22Rv1 (cell line): ENCODE results near the gene SLC25A31.

Experiments used
- H3K27ac ChIP-seq: fragments of 450-650 bp; 2 replicates; pipeline ENCODE4 v1.5.1; 2017
- ZFX ChIP-seq: fragments of 450-650 bp; IDR thresholded peaks from 2 replicates; pipeline ENCODE4 v1.6.1; 2017; ENCODE audit warnings: antibody characterized with exemption, borderline replicate concordance
- TF ChIP-seq, protein P1 (sequence below): fragments of 450-650 bp; IDR thresholded peaks from 2 replicates; pipeline ENCODE4 v1.5.1; 2017; ENCODE audit warnings: mild to moderate bottlenecking

SLC25A31 gene

DNA sequence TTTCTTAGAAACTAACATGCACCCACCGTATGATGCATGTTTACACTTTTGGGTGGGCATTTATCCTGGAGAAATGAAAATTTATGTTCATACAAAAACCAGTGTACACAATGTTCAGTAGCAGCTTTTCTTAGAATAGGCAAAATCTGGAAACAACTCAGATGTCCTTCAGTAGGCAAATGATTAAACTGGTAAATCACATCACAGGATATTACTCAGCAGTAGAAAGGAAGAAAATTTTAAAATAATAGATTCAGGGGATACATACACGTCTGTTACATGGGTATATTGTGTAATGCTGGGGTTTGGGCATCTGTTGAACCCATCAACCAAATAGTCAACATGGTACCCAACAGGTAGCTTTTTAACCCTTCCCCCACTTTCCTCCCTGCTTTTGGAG, 26.7 kb downstream of the SLC25A31 start:
- TF ChIP-seq, protein P1, sequence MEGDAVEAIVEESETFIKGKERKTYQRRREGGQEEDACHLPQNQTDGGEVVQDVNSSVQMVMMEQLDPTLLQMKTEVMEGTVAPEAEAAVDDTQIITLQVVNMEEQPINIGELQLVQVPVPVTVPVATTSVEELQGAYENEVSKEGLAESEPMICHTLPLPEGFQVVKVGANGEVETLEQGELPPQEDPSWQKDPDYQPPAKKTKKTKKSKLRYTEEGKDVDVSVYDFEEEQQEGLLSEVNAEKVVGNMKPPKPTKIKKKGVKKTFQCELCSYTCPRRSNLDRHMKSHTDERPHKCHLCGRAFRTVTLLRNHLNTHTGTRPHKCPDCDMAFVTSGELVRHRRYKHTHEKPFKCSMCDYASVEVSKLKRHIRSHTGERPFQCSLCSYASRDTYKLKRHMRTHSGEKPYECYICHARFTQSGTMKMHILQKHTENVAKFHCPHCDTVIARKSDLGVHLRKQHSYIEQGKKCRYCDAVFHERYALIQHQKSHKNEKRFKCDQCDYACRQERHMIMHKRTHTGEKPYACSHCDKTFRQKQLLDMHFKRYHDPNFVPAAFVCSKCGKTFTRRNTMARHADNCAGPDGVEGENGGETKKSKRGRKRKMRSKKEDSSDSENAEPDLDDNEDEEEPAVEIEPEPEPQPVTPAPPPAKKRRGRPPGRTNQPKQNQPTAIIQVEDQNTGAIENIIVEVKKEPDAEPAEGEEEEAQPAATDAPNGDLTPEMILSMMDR: no peak
- no peak for TF ChIP-seq ZFX
- no peak overlapping the region for H3K27ac ChIP-seq

DNA sequence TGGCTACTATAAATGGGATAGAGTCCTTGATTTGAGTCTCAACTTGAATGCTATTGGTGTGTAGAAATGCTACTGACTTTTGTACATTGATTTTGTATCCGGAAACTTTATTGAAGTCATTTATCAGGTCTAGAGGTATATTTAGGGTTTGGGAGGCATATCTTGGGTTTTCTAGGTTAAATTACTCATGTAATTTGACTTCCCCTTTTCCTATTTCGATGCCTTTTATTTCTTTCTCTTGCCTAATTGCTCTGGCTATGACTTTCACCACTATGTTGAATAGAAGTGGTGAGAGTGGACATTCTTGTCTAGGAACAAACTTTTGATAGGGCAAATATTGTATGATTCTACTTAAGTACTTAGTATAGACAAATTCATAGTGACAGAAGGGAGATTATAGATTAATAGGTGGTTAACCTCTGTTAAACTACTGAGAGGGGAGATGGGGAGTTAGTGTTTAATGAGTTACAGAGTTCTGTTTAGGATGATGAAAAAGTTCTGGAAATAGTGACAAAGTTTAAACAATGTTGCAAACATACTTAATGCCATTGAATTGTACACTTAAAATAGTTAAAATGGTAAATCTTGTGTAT, 29.1 kb downstream of the SLC25A31 start:
- no peak overlapping the region for H3K27ac ChIP-seq
- no peak for TF ChIP-seq ZFX
- TF ChIP-seq, protein P1: no peak

DNA sequence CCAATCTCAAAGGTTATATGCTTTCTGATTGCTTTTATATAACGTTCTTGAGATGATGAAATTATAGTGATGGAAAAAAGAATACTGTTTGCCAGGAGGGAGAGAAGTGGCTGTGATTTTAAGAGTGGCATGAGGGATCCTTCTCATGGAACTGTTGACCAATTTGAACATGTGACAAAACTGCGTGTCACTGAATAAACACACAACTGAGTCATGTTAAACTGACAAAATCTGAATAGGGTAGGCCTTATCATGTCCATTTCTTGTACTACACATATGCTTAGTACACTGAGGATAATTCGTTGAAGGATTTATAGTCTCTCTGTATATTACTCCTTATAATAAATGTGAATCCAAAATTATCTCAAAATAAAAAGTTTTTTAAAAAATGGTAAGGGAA, 29.7 kb downstream of the SLC25A31 start:
- TF ChIP-seq, protein P1: no peak
- TF ChIP-seq ZFX: no peak

DNA sequence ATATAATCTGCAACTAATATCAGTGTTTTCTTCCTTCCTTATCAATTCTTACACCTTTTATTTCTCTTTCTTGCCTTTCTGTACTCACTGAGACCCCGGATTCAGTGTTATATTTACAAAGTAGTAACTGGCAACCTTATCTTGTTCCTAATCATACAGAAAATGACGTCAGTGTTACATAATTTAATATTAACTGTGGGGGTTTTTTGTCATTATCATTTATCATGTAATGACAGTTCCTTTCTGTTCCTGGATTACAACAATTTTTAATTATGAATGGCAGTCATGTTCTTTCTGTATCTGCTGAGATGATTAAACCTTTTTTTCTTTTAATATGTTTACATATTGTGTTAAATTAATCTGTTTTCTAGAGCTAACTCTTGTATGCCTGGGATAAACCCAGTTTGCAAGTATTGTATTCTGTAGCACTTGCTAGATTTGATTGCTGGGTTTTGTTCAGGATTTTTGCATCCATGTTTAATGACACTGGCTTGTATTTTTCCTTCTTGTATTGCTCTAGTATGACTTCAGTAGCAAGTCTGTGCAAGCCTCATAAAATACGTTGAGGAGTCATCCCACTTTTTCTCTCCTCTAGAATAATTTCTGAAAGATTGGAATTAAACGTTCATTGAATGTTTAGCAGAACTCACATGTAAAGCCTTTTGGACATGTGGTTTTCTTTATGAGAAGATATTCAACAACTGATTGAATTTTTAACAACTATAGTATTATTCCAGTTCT, 41.5 kb downstream of the SLC25A31 start:
- no peak overlapping the region for H3K27ac ChIP-seq
- TF ChIP-seq, protein P1: no peak
- no peak for TF ChIP-seq ZFX

More for the DNA sequence above, 29.7 kb downstream of the SLC25A31 start:
- no peak overlapping the region for H3K27ac ChIP-seq

DNA sequence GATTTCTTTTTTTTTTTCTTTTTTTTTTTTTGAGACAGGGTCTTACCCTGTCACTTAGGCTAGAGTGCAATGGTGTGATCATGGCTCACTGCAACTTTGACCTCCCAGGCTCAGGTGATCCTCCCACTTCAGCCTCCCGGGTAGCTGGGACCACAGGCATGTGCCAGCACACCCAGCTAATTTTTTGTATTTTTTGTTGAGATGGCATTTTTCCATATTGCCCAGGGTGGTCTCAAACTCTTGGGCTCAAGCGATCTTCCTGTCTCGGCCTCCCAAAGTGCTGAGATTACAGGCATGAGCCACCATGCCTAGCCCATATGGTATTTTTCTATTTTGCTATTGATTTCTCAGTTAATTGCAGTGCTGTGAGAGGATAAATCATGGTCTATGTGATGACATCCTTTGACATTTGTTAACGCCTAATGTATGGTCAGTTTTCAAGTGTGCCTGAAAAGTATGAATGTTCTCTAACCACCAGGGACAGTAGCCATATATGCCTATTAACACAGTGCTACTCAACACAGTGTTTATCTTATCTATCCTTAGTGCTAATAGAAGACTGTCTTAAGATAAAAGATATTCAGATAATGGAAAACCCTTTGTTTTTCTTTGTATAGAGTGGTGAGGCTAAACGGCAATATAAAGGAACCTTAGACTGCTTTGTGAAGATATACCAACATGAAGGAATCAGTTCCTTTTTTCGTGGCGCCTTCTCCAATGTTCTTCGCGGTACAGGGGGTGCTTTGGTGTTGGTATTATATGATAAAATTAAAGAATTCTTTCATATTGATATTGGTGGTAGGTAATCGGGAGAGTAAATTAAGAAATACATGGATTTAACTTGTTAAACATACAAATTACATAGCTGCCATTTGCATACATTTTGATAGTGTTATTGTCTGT, 42.8 kb downstream of the SLC25A31 start:
- TF ChIP-seq, protein P1: no peak
- no peak for TF ChIP-seq ZFX
- no peak overlapping the region for H3K27ac ChIP-seq

DNA sequence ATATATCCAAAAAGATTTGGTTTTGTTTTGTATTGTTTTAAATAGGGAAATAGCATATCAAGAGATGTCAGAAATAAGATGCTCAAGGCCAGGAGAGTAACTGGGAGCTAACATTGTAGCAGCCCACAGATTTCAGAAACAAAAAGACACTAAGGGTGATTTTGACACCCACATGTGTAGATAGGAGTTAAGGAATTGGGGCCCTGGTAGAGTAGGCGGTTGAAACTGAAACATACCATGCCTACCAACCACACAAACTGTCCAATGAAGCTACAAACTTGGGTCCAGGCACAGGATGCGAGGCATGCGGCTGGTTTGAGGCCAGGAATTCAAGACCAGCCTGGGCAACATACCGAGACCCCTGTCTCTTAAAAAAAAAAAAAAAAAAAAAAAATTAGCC, 45.6 kb downstream of the SLC25A31 start:
- no peak overlapping the region for H3K27ac ChIP-seq

More for the DNA sequence above, 45.6 kb downstream of the SLC25A31 start:
- TF ChIP-seq ZFX: no peak
- TF ChIP-seq, protein P1: no peak
